HepG2 (cell line): ENCODE results near the gene VPS4A. TPM values are rescaled to one million over a fixed set of nuclear protein-coding genes. Genes with fewer than 3 reads are reported as not detected.

Experiments
- ARHGAP35 ChIP-seq: sonication (generic); formaldehyde crosslinking; IDR thresholded peaks from 2 replicates; pipeline ENCODE4 v1.9.0; 2022; ENCODE audit warnings: mild to moderate bottlenecking, inconsistent platforms, moderate library complexity, missing genetic modification reagents, borderline replicate concordance
- ARNT ChIP-seq: fragments of 450-650 bp; IDR thresholded peaks from 2 replicates; pipeline ENCODE4 v1.6.1; 2017
- CBX1 ChIP-seq: IDR thresholded peaks from one replicate; pipeline ENCODE4 v1.6.1; 2016; ENCODE audit warnings: antibody characterized with exemption, low read depth
- CCAR2 ChIP-seq: fragments of 200-400 bp; formaldehyde crosslinking; optimal IDR thresholded peaks from 2 replicates; pipeline ENCODE3; 2018; ENCODE audit warnings: low read depth, mild to moderate bottlenecking, low read length, moderate library complexity
- DPF2 ChIP-seq: sonication (generic); formaldehyde crosslinking; IDR thresholded peaks from 2 replicates; pipeline ENCODE4 v1.4.0; 2020; ENCODE audit warnings: mild to moderate bottlenecking, low read depth, missing genetic modification reagents, borderline replicate concordance
- NKX3-1 ChIP-seq: sonication (generic); formaldehyde crosslinking; IDR thresholded peaks from 2 replicates; pipeline ENCODE4 v1.5.0; 2020; ENCODE audit warnings: missing genetic modification reagents
- NRL ChIP-seq: sonication (generic); formaldehyde crosslinking; IDR thresholded peaks from 2 replicates; pipeline ENCODE4 v1.5.0; 2020; ENCODE audit warnings: missing genetic modification reagents, mild to moderate bottlenecking, moderate library complexity, borderline replicate concordance
- POLR2A ChIP-seq, 2 experiments: IDR thresholded peaks; 2 replicates each; pipeline ENCODE4 v1.6.1; 2011; ENCODE audit warnings: low read depth in 2 of 2, low read length in 2 of 2, mild to moderate bottlenecking in 1 of 2, moderate library complexity in 1 of 2; ENCODE audit not compliant: insufficient read depth in 1 of 2
- PPARG ChIP-seq: conservative IDR thresholded peaks from 2 replicates; pipeline ENCODE4 v1.6.1; 2016; ENCODE audit warnings: missing biosample characterization, missing genetic modification reagents
- RBFOX2 ChIP-seq: fragments of 200-400 bp; formaldehyde crosslinking; IDR thresholded peaks from 2 replicates; pipeline ENCODE4 v1.6.1; 2017; ENCODE audit warnings: low read depth, mild to moderate bottlenecking, low read length
- ZNF441 ChIP-seq: sonication (generic); formaldehyde crosslinking; IDR thresholded peaks from 2 replicates; pipeline ENCODE4 v1.7.0; 2021; ENCODE audit warnings: missing genetic modification reagents, borderline replicate concordance
- ZSCAN29 ChIP-seq: sonication (generic); formaldehyde crosslinking; conservative IDR thresholded peaks from 2 replicates; pipeline ENCODE4 v1.4.0; 2020; ENCODE audit warnings: mild to moderate bottlenecking, missing genetic modification reagents
- polyA plus RNA-seq, 8 experiments: library from polyadenylated mRNA; depleted of rRNA in 3 of 8; stranded (reverse) in 7 of 8; unstranded in 1 of 8; fragments of >200 nt; fragmentation: Illumina TruSeq in 4 of 8; extraction: Trizol in 4 of 8; gene quantifications; 2 replicates each; pipeline versions ENCODE4 v1.2.1 to v1.2.3, GENCODE V29; 2011 to 2016; ENCODE audit warnings: low read depth in 4 of 8, missing spikeins in 1 of 8, mixed read lengths in 1 of 8; ENCODE audit not compliant: insufficient read depth in 1 of 8
- total RNA-seq, 5 experiments: library from RNA; depleted of rRNA; stranded (reverse); fragments of >200 nt; fragmentation: Illumina TruSeq; extraction: Trizol; gene quantifications; 2 replicates each; pipeline ENCODE4 v1.2.3, GENCODE V29; 2016; ENCODE audit warnings: low read depth in 1 of 5
- TF ChIP-seq, protein P1 (sequence below): sonication (generic); formaldehyde crosslinking; IDR thresholded peaks from 2 replicates; pipeline ENCODE4 v1.5.0; 2020; ENCODE audit warnings: mild to moderate bottlenecking, missing genetic modification reagents, borderline replicate concordance
- TF ChIP-seq, protein P2 (sequence below): sonication (generic); formaldehyde crosslinking; IDR thresholded peaks from 2 replicates; pipeline ENCODE4 v1.9.0; 2022; ENCODE audit warnings: missing genetic modification reagents, mild to moderate bottlenecking, borderline replicate concordance
- TF ChIP-seq, protein P3 (sequence below), 2 experiments: sonication (generic) in 1 of 2; formaldehyde crosslinking in 1 of 2; IDR thresholded peaks; 2 replicates each; pipeline versions ENCODE4 v1.4.0 to v1.6.1; 2018 to 2020; ENCODE audit warnings: missing genetic modification reagents in 2 of 2, borderline replicate concordance in 1 of 2, low read depth in 1 of 2, mild to moderate bottlenecking in 1 of 2, missing biosample characterization in 1 of 2
- TF ChIP-seq, protein P4 (sequence below): sonication (generic); formaldehyde crosslinking; IDR thresholded peaks from 2 replicates; pipeline ENCODE4 v1.5.0; 2020; ENCODE audit warnings: missing genetic modification reagents, mild to moderate bottlenecking, borderline replicate concordance
- TF ChIP-seq, protein P5 (sequence below): sonication (generic); formaldehyde crosslinking; IDR thresholded peaks from 2 replicates; pipeline ENCODE4 v1.4.0; 2020; ENCODE audit warnings: missing genetic modification reagents

The VPS4A gene
- total and polyA plus RNA-seq, 2 of the 13 experiments (the other 11 are each of a cell fraction or from before 2014, with no cell fraction given), result 13.2 to 27.9 TPM

DNA sequence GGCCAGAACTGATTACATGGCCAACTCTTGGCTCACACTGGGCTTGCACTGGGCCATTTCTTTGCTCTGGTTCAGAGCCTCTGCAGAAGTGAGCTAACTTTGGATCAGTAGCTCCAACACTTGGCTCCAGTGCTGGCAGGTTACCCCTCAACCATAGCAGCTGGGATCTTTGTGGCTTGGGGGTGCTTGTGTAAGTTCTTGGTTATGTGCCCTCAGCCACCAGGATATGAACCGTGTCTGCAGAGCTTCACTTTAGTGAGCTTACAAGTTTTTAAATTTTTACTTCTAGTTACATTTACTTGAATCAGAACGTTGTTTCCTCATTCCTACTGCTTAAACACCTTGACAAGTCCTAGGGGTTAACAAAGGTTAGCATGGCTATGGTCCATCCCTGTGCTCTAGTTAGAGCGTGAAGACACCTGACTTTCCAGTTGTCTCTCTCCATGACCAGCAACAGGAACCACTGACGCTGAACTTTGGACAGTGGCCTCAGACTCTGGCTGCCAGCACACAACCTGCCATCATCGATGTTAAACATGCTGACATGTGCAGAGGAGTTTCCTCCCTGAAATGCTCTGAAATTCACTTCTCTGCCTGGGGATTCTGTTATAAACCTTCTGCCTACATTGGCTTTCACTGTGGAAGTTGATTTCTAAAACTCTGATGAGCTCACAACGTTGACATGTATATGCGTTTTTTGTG lies 15.2 kb downstream of the VPS4A start (continued):
- TF ChIP-seq NRL (CRISPR knock-in tag) (no peak), ZNF441 (CRISPR knock-in tag) (peak; percentile 73; the same call in 1 of the 2 replicates), CBX1 (no peak), NKX3-1 (CRISPR knock-in tag) (no peak), DPF2 (CRISPR knock-in tag) (peak; percentile 55; the same call in 1 of the 2 replicates), PPARG (CRISPR knock-in tag) (no peak), RBFOX2 (peak; percentile 35), ARNT (no peak), CCAR2 (no peak), POLR2A (IDR thresholded peaks at IDR 0.05; ENCODE audit: insufficient read depth in 1 of 2, low read depth in 2 of 2, low read length in 2 of 2) (peak; percentile 11 to 36; a peak in 3 of 4 replicates), ARHGAP35 (CRISPR knock-in tag) (no peak), ZSCAN29 (CRISPR knock-in tag) (peak; percentile 79; the same call in 1 of the 2 replicates)
- TF ChIP-seq, protein P1, sequence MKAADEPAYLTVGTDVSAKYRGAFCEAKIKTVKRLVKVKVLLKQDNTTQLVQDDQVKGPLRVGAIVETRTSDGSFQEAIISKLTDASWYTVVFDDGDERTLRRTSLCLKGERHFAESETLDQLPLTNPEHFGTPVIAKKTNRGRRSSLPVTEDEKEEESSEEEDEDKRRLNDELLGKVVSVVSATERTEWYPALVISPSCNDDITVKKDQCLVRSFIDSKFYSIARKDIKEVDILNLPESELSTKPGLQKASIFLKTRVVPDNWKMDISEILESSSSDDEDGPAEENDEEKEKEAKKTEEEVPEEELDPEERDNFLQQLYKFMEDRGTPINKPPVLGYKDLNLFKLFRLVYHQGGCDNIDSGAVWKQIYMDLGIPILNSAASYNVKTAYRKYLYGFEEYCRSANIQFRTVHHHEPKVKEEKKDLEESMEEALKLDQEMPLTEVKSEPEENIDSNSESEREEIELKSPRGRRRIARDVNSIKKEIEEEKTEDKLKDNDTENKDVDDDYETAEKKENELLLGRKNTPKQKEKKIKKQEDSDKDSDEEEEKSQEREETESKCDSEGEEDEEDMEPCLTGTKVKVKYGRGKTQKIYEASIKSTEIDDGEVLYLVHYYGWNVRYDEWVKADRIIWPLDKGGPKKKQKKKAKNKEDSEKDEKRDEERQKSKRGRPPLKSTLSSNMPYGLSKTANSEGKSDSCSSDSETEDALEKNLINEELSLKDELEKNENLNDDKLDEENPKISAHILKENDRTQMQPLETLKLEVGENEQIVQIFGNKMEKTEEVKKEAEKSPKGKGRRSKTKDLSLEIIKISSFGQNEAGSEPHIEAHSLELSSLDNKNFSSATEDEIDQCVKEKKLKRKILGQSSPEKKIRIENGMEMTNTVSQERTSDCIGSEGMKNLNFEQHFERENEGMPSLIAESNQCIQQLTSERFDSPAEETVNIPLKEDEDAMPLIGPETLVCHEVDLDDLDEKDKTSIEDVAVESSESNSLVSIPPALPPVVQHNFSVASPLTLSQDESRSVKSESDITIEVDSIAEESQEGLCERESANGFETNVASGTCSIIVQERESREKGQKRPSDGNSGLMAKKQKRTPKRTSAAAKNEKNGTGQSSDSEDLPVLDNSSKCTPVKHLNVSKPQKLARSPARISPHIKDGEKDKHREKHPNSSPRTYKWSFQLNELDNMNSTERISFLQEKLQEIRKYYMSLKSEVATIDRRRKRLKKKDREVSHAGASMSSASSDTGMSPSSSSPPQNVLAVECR, result peak; percentile 86
- TF ChIP-seq, protein P2, sequence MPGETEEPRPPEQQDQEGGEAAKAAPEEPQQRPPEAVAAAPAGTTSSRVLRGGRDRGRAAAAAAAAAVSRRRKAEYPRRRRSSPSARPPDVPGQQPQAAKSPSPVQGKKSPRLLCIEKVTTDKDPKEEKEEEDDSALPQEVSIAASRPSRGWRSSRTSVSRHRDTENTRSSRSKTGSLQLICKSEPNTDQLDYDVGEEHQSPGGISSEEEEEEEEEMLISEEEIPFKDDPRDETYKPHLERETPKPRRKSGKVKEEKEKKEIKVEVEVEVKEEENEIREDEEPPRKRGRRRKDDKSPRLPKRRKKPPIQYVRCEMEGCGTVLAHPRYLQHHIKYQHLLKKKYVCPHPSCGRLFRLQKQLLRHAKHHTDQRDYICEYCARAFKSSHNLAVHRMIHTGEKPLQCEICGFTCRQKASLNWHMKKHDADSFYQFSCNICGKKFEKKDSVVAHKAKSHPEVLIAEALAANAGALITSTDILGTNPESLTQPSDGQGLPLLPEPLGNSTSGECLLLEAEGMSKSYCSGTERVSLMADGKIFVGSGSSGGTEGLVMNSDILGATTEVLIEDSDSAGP (CRISPR knock-in tag), result peak; percentile 35
- TF ChIP-seq, protein P3, sequence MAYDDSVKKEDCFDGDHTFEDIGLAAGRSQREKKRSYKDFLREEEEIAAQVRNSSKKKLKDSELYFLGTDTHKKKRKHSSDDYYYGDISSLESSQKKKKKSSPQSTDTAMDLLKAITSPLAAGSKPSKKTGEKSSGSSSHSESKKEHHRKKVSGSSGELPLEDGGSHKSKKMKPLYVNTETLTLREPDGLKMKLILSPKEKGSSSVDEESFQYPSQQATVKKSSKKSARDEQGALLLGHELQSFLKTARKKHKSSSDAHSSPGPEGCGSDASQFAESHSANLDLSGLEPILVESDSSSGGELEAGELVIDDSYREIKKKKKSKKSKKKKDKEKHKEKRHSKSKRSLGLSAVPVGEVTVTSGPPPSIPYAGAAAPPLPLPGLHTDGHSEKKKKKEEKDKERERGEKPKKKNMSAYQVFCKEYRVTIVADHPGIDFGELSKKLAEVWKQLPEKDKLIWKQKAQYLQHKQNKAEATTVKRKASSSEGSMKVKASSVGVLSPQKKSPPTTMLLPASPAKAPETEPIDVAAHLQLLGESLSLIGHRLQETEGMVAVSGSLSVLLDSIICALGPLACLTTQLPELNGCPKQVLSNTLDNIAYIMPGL (CRISPR knock-in tag; IDR thresholded peaks at IDR 0.05; ENCODE audit: borderline replicate concordance in 1 of 2, low read depth in 1 of 2), result peak; percentile 32 to 83; a peak in 2 of 4 replicates
- TF ChIP-seq, protein P4, sequence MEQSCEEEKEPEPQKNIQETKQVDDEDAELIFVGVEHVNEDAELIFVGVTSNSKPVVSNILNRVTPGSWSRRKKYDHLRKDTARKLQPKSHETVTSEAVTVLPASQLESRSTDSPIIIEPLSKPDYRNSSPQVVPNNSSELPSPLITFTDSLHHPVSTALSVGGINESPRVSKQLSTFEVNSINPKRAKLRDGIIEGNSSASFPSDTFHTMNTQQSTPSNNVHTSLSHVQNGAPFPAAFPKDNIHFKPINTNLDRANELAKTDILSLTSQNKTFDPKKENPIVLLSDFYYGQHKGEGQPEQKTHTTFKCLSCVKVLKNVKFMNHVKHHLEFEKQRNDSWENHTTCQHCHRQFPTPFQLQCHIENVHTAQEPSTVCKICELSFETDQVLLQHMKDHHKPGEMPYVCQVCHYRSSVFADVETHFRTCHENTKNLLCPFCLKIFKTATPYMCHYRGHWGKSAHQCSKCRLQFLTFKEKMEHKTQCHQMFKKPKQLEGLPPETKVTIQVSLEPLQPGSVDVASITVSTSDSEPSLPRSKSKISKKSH (CRISPR knock-in tag), result no peak
- TF ChIP-seq, protein P5, sequence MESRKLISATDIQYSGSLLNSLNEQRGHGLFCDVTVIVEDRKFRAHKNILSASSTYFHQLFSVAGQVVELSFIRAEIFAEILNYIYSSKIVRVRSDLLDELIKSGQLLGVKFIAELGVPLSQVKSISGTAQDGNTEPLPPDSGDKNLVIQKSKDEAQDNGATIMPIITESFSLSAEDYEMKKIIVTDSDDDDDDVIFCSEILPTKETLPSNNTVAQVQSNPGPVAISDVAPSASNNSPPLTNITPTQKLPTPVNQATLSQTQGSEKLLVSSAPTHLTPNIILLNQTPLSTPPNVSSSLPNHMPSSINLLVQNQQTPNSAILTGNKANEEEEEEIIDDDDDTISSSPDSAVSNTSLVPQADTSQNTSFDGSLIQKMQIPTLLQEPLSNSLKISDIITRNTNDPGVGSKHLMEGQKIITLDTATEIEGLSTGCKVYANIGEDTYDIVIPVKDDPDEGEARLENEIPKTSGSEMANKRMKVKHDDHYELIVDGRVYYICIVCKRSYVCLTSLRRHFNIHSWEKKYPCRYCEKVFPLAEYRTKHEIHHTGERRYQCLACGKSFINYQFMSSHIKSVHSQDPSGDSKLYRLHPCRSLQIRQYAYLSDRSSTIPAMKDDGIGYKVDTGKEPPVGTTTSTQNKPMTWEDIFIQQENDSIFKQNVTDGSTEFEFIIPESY (CRISPR knock-in tag), result peak; percentile 59; the same call in 1 of the 2 replicates
